HCT116 (cell line): ENCODE data around the gene RNF130. TPM values are rescaled to one million over a fixed set of nuclear protein-coding genes. Genes with fewer than 3 reads are reported as not detected.

Experiments
- ATAC-seq: fragments of 200-7000 bp; cut with Tn5 transposase; 2 replicates; pipeline ENCODE4 v1.9.1; 2020; ENCODE audit warnings: mild to moderate bottlenecking, moderate library complexity
- BruUV-seq: library from RNA; stranded (reverse); fragments of 400-500 nt; replicated peaks from 2 replicates; lab custom pipeline; 2021; lab: Mats Ljungman, UMichigan
- CTCF ChIA-PET: fragments of 300-600 bp; sonication (Branson Sonifier 250); formaldehyde crosslinking; loops from one replicate; lab custom pipeline; 2021; ENCODE audit warnings: antibody characterized with exemption; lab: Charles Lee
- POLR2A ChIA-PET: fragments of 300-600, 350-600 bp; sonication (Branson Sonifier 250); formaldehyde crosslinking; loops from one replicate; lab custom pipeline; 2021; ENCODE audit warnings: antibody characterized with exemption; lab: Charles Lee
- RAD21 ChIA-PET, 2 experiments: fragments of 300-600 bp; sonication (Branson Sonifier 250); formaldehyde crosslinking; loops; one replicate each; lab custom pipeline; 2023; ENCODE audit warnings: low total read pairs in 2 of 2; ENCODE audit not compliant: uncharacterized antibody in 2 of 2, unreplicated experiment in 2 of 2, low non-redundant PET in 1 of 2; lab: Charles Lee
- DNase-seq: peaks from one replicate; pipeline ENCODE4 v3.0.0-alpha.2; 2010; ENCODE audit warnings: low read depth, low spot score
- H2AFZ ChIP-seq: fragments of 200-600 bp; shearing (Covaris generic), sonication (generic); 2 replicates; pipeline ENCODE4 v1.6.1; 2017; ENCODE audit warnings: low read depth, mixed run types, mixed read lengths, antibody characterized with exemption, low read length; ENCODE audit not compliant: poor library complexity, severe bottlenecking
- H3K27ac ChIP-seq: 2 replicates; pipeline ENCODE4 v1.5.1; 2012; ENCODE audit warnings: low read depth, low read length
- H3K27me3 ChIP-seq: fragments of 200-600 bp; sonication (generic); 2 replicates; pipeline ENCODE4 v1.6.1; 2016; ENCODE audit warnings: mixed run types, low read length, mixed read lengths; ENCODE audit not compliant: insufficient read depth
- H3K36me3 ChIP-seq, 2 experiments: fragments of 200-500 bp in 1 of 2; fragments of 200-600 bp in 1 of 2; sonication (Bioruptor generic) in 1 of 2; sonication (generic) in 1 of 2; 2 replicates each; pipeline versions ENCODE4 v1.5.1 to v1.6.1; 2014 to 2016; ENCODE audit warnings: low read length in 2 of 2, inconsistent platforms in 1 of 2, mixed read lengths in 1 of 2, mixed run types in 1 of 2; ENCODE audit not compliant: insufficient read depth in 2 of 2, control insufficient read depth in 1 of 2
- H3K4me1 ChIP-seq, 2 experiments: fragments of 200-600 bp in 1 of 2; sonication (generic) in 1 of 2; 2 replicates each; pipeline versions ENCODE4 v1.5.1 to v1.6.1; 2012 to 2017; ENCODE audit warnings: low read length in 2 of 2, inconsistent platforms in 1 of 2, mild to moderate bottlenecking in 1 of 2, mixed read lengths in 1 of 2, mixed run types in 1 of 2, moderate library complexity in 1 of 2; ENCODE audit not compliant: insufficient read depth in 2 of 2, control insufficient read depth in 1 of 2
- H3K4me2 ChIP-seq: fragments of 200-600 bp; sonication (generic); 2 replicates; pipeline ENCODE4 v1.6.1; 2017; ENCODE audit warnings: mixed run types, low read length, mixed read lengths
- H3K4me3 ChIP-seq, 2 experiments: fragments of 200-600 bp in 1 of 2; sonication (generic) in 1 of 2; replicated peaks in 1 of 2; 2 replicates each; pipeline ENCODE4 v1.5.1; 2011 to 2016; ENCODE audit warnings: low read length in 2 of 2, control low read depth in 1 of 2, low read depth in 1 of 2, mild to moderate bottlenecking in 1 of 2, mixed read lengths in 1 of 2, mixed run types in 1 of 2
- H3K79me2 ChIP-seq: fragments of 200-600 bp; sonication (generic); 2 replicates; pipeline ENCODE4 v1.6.1; 2017; ENCODE audit warnings: mild to moderate bottlenecking, mixed run types, low read length, moderate library complexity, mixed read lengths; ENCODE audit not compliant: insufficient read depth
- H3K9ac ChIP-seq: fragments of 200-600 bp; sonication (generic); 2 replicates; pipeline ENCODE4 v1.6.1; 2016; ENCODE audit warnings: low read length, mixed read lengths
- H3K9me2 ChIP-seq: fragments of 200-600 bp; sonication (generic), shearing (Covaris generic); 2 replicates; pipeline ENCODE4 v1.6.1; 2017; ENCODE audit warnings: mixed run types, mild to moderate bottlenecking, moderate library complexity; ENCODE audit not compliant: insufficient read depth
- H3K9me3 ChIP-seq, 2 experiments: fragments of 200-500 bp in 1 of 2; fragments of 200-600 bp in 1 of 2; sonication (Bioruptor generic) in 1 of 2; sonication (generic) in 1 of 2; 2 replicates each; pipeline ENCODE4 v1.6.1; 2014 to 2017; ENCODE audit warnings: low read length in 2 of 2, mixed read lengths in 2 of 2, inconsistent platforms in 1 of 2, low read depth in 1 of 2, mild to moderate bottlenecking in 1 of 2, mixed run types in 1 of 2, moderate library complexity in 1 of 2; ENCODE audit not compliant: control insufficient read depth in 1 of 2, insufficient read depth in 1 of 2
- H4K20me1 ChIP-seq: fragments of 200-600 bp; sonication (generic), shearing (Covaris generic); 2 replicates; pipeline ENCODE4 v1.6.1; 2017; ENCODE audit warnings: mixed run types, mild to moderate bottlenecking, moderate library complexity; ENCODE audit not compliant: insufficient read depth
- CBX3 ChIP-seq: IDR thresholded peaks from 2 replicates; pipeline ENCODE4 v1.6.1; 2012; ENCODE audit warnings: low read depth
- ELF1 ChIP-seq: IDR thresholded peaks from 2 replicates; pipeline ENCODE4 v1.6.1; 2012; ENCODE audit warnings: low read depth, borderline replicate concordance
- EZH2 ChIP-seq: fragments of 200-600 bp; sonication (generic); IDR thresholded peaks from 2 replicates; pipeline ENCODE4 v1.6.1; 2017; ENCODE audit warnings: antibody characterized with exemption, mixed run types
- EZH2phosphoT487 ChIP-seq: fragments of 200-600 bp; IDR thresholded peaks from 2 replicates; pipeline ENCODE4 v1.6.1; 2018; ENCODE audit warnings: antibody characterized with exemption, borderline replicate concordance
- FOSL1 ChIP-seq: IDR thresholded peaks from 2 replicates; pipeline ENCODE4 v1.6.1; 2012; ENCODE audit warnings: low read depth
- JUND ChIP-seq: IDR thresholded peaks from 2 replicates; pipeline ENCODE4 v1.6.1; 2012
- POLR2A ChIP-seq: IDR thresholded peaks from 2 replicates; pipeline ENCODE4 v1.7.0; 2011; ENCODE audit warnings: borderline replicate concordance; ENCODE audit not compliant: insufficient read depth, insufficient read length; ENCODE audit errors: extremely low read depth
- POLR2AphosphoS5 ChIP-seq: IDR thresholded peaks from 2 replicates; pipeline ENCODE4 v1.6.1; 2011; ENCODE audit warnings: mild to moderate bottlenecking, low read depth, low read length, moderate library complexity
- RAD21 ChIP-seq: IDR thresholded peaks from 2 replicates; pipeline ENCODE4 v1.6.1; 2012; ENCODE audit warnings: low read depth, mild to moderate bottlenecking
- SIN3A ChIP-seq: IDR thresholded peaks from 2 replicates; pipeline ENCODE4 v1.6.1; 2012; ENCODE audit warnings: low read depth
- SP1 ChIP-seq: IDR thresholded peaks from 2 replicates; pipeline ENCODE4 v1.6.1; 2012; ENCODE audit warnings: low read depth
- TCF7L2 ChIP-seq: IDR thresholded peaks from 2 replicates; pipeline ENCODE4 v1.7.0; 2011; ENCODE audit warnings: borderline replicate concordance, inconsistent platforms; ENCODE audit not compliant: insufficient read depth, insufficient read length; ENCODE audit errors: extremely low read depth
- YY1 ChIP-seq: IDR thresholded peaks from 2 replicates; pipeline ENCODE4 v1.6.1; 2011; ENCODE audit warnings: low read length, low read depth, moderate library complexity, mild to moderate bottlenecking; ENCODE audit not compliant: insufficient replicate concordance; ENCODE audit errors: extremely low read depth
- ZFX ChIP-seq: fragments of 450-650 bp; IDR thresholded peaks from 2 replicates; pipeline ENCODE4 v1.6.1; 2017
- ZNF274 ChIP-seq: fragments of 200-500 bp; sonication (Bioruptor generic); IDR thresholded peaks from 2 replicates; pipeline ENCODE4 v1.6.1; 2014; ENCODE audit warnings: mild to moderate bottlenecking, low read depth, low read length, inconsistent platforms
- intact Hi-C: fragments of 100-400 bp; cut with micrococcal nuclease; formaldehyde crosslinking; loops from 2 replicates; pipeline ENCODE4 v1.10.0; 2022
- total RNA-seq: library from RNA; stranded (reverse); gene quantifications from one replicate; pipeline ENCODE4 v1.2.1, GENCODE V29; 2021; ENCODE audit not compliant: unreplicated experiment
- TF ChIP-seq, protein P1 (sequence below): IDR thresholded peaks from 2 replicates; pipeline ENCODE4 v1.6.1; 2012
- TF ChIP-seq, protein P2 (sequence below): IDR thresholded peaks from 2 replicates; pipeline ENCODE4 v1.6.1; 2012
- TF ChIP-seq, protein P3 (sequence below), 3 experiments: fragments of 200-600 bp in 1 of 3; sonication (generic) in 1 of 3; IDR thresholded peaks in 2 of 3; conservative IDR thresholded peaks in 1 of 3; 2 replicates each; pipeline ENCODE4 v1.5.1; 2012 to 2017; ENCODE audit warnings: low read depth in 2 of 3, low read length in 2 of 3, antibody characterized with exemption in 1 of 3, borderline replicate concordance in 1 of 3, control low read depth in 1 of 3, mild to moderate bottlenecking in 1 of 3, mixed read lengths in 1 of 3, mixed run types in 1 of 3, moderate library complexity in 1 of 3; ENCODE audit not compliant: insufficient read depth in 1 of 3

RNF130 gene
- total RNA-seq, 1 experiment from 2014 or later = 34.9 TPM

DNA sequence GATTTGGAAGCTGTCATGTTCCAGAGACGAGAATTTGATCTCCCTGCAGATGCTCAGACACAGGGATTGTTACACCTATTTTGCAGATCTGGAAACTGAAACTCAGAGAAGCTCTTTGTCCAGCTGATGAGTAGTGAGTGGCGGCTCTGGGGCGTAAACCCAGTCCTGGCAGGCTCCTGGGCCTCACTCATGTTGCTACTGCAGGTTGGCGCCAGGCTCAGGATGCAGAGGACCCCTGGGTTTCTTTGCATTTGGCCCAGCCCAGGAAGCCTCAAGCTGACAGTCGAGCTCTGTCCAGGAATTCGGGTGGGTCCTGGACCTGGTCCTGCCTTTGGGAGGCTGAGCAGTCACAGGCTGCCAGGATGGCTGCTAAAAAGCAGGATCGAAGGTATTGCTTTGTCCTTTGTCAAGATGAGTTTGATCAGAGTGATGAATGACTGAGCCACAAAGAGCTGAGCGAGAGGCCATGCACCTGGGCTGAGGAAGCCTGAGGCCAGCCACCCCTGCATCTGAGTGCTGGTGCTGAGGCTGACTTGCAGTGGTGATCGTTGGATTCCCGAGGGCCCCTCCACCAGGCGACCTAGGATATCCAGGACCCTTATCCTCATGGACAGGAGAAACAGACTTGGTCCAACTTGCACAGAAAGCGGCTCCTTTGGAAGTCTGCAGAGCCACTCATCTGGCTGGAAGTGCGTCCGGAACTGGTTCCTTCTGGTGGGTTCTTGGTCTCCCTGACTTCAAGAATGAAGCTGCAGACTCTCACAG, 8.3 kb upstream of the RNF130 start:
- no peaks in the 10 kb centered on the region for H3K79me2 ChIP-seq
- no peak overlapping the region for H3K4me3 ChIP-seq
- ChIA-PET CTCF (no interaction called here), POLR2A (no interaction called here), RAD21 (no interaction called here)
- no peaks in the 10 kb centered on the region for H4K20me1 ChIP-seq
- H2AFZ ChIP-seq = no peak overlapping the region
- H3K4me2 ChIP-seq = no peak overlapping the region
- no peak overlapping the region for H3K9ac ChIP-seq
- DNase-seq = no peak
- H3K9me3 ChIP-seq = no peaks in the 10 kb centered on the region
- no TSS peak for BruUV-seq
- ATAC-seq = no peak
- intact Hi-C loops = loop anchor here (10.0 kb wide), 1 partner anchor 175 kb away; the partner anchor contains the start of gene TBC1D9B
- H3K27ac ChIP-seq = no peak overlapping the region
- H3K4me1 ChIP-seq = peaks cover 4 to 5% of the 10 kb centered on the region in 2 experiments; a peak in 2 of 4 replicates
- no peaks in the 10 kb centered on the region for H3K27me3 ChIP-seq
- no peaks in the 10 kb centered on the region for H3K36me3 ChIP-seq
- no peak for TF ChIP-seq SIN3A
- TF ChIP-seq YY1 = no peak
- TF ChIP-seq CBX3 = no peak
- no peak for TF ChIP-seq RAD21
- TF ChIP-seq TCF7L2 = no peak
- TF ChIP-seq, protein P1, sequence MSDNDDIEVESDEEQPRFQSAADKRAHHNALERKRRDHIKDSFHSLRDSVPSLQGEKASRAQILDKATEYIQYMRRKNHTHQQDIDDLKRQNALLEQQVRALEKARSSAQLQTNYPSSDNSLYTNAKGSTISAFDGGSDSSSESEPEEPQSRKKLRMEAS = no peak
- no peak for TF ChIP-seq ZNF274
- no peaks in the 10 kb centered on the region for H3K9me2 ChIP-seq

DNA sequence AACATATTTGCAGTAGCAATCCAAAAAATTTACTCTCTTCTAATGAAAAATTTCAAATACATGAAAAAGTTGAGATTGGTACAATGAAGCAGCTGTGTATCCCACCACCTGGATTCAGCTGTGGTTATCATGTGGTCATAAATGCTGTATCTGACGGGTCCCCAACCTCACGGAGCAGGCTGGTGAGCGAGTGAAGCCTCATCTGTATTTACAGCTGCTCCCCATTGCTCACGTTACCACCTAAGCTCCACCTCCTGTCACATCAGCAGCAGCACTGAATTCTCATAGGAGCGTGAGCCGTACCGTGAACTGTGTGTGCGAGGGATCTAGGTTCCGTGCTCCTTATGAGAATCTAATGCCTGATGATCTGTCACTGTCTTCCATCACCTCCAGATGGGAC, 6.8 kb upstream of the RNF130 start:
- ATAC-seq (no peak), DNase-seq (no peak)
- Histone ChIP-seq H3K9ac (no peak overlapping the region), H3K4me1 (no peaks in the 10 kb centered on the region), H2AFZ (no peak overlapping the region), H3K9me3 (no peaks in the 10 kb centered on the region), H3K79me2 (no peaks in the 10 kb centered on the region), H3K27ac (no peak overlapping the region), H3K9me2 (no peaks in the 10 kb centered on the region), H4K20me1 (no peaks in the 10 kb centered on the region), H3K36me3 (no peaks in the 10 kb centered on the region), H3K4me3 (no peak overlapping the region), H3K27me3 (no peaks in the 10 kb centered on the region), H3K4me2 (no peak overlapping the region)
- RAD21 ChIA-PET = no interaction called here
- CTCF ChIA-PET = no interaction called here
- intact Hi-C loops = no loop called here
- POLR2A ChIA-PET = no interaction called here
- BruUV-seq = no TSS peak
- TF ChIP-seq TCF7L2 (no peak), FOSL1 (no peak), POLR2A (no peak), ELF1 (no peak), JUND (no peak), SIN3A (no peak), EZH2 (no peak), RAD21 (no peak), ZFX (no peak), ZNF274 (no peak), POLR2AphosphoS5 (no peak), CBX3 (no peak), SP1 (no peak), YY1 (no peak), EZH2phosphoT487 (no peak)
- TF ChIP-seq, protein P2, sequence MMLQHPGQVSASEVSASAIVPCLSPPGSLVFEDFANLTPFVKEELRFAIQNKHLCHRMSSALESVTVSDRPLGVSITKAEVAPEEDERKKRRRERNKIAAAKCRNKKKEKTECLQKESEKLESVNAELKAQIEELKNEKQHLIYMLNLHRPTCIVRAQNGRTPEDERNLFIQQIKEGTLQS = no peak
- TF ChIP-seq, protein P3, sequence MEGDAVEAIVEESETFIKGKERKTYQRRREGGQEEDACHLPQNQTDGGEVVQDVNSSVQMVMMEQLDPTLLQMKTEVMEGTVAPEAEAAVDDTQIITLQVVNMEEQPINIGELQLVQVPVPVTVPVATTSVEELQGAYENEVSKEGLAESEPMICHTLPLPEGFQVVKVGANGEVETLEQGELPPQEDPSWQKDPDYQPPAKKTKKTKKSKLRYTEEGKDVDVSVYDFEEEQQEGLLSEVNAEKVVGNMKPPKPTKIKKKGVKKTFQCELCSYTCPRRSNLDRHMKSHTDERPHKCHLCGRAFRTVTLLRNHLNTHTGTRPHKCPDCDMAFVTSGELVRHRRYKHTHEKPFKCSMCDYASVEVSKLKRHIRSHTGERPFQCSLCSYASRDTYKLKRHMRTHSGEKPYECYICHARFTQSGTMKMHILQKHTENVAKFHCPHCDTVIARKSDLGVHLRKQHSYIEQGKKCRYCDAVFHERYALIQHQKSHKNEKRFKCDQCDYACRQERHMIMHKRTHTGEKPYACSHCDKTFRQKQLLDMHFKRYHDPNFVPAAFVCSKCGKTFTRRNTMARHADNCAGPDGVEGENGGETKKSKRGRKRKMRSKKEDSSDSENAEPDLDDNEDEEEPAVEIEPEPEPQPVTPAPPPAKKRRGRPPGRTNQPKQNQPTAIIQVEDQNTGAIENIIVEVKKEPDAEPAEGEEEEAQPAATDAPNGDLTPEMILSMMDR (IDR thresholded peaks at IDR 0.05 in 2 of 3, conservative IDR thresholded peaks at IDR 0.05 in 1 of 3; ENCODE audit: borderline replicate concordance in 1 of 3, insufficient read depth in 1 of 3, low read depth in 2 of 3, low read length in 2 of 3) = no peak
- TF ChIP-seq, protein P1 = no peak
